Eye (tissue), 1 donor: Measurements from ENCODE around the gene DYNC1I1.
"Not testable (repeated sequence)": the region's sequence is repeated elsewhere in the genome, so short reads cannot be mapped to it uniquely, and the experiment has no call there.

Source experiments
- DNase-seq: peaks from one replicate; pipeline ENCODE4 v3.0.0-alpha.2; 2015

Gene DYNC1I1

DNA sequence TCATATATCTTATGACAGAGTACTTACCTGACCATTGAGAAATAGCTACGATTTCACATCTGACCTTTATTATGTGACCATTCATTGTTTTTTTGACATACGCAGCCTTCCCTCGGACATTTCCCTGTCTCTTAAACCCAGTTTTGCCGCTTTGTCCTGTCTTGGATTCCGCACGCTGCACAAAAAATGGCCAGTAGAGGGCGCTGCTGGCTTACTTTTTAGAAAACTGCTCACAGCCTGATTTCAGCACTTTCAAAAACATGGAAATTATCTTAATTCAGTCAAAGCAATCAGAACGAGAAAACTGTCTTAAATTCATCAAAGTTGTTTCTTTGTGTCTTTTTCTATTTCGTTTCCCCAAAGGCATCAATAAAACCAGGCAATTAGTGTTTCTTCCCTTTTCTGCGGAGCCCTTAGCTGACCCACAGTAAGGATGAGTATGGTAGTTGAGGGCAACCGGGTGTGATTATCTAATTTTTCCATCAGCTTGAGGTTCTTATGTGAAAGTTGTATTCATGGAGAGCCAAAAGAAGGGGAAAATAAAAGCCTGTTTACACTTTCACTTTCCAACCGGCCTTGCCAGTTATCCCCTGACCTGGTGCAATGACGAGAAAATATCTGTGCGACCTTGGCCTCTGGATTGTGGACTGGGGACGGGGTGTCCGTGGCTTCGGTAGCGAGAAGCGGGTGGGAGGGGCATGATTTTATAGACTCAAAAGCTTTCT is 144.4 kb downstream of the DYNC1I1 start:
- peak; percentile 95 for DNase-seq

DNA sequence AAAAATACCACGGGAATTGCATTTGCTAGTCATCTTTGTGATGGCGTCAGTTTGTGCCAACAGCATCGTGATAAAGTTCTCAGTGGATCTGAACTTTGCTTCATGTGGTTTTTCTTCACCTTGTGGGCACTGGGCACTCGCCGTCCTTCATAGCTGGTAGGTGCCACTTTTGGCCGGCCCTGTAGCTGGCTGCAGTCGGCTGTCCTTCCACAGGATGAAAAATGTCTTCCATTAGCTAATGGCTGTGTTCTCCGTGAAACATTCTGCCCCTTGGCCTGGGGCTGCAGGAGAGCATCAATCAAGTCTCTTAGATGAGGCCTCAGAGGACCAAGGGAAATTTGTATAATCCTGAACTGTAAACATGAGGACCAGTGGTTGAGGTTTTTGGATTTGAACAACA is 145.3 kb downstream of the DYNC1I1 start:
- no peak for DNase-seq

DNA sequence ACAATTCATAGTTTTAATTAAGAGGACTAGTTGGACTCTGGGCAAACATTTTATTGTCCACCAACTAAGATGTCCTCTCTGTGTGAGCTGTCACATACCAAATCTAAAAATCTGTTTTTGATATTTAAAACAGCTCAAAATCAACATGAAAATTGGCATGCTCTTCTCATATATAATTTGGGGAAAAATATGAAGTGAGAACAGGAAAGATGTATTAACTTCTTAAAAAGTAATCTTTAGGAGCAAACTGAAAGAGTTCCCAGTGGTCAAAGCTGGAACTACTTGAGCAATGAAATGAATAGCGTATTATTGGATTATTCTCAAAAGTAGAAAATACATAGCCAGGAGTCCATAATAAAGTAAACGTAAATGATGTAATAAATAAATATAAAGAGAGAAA is 147.2 kb downstream of the DYNC1I1 start:
- DNase-seq: no peak

DNA sequence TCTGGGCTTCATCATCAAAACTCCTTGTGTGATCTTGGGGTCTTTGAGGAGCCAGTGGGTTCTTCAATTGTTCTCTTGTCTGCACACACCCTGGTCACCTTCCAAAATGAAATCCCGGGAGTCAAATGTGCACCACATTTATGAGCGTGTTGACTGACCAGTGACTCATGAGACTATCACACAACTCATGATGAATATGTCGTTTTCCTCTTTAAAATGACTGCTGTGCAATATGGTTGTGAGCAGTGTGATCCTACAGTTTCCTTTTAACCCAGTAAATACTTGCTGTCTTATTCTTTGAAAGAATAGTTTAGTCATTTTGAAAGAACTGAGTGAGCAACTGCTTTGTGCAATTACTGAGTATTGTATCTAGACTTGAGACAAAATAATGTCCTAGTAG is 149.2 kb downstream of the DYNC1I1 start:
- DNase-seq: no peak

DNA sequence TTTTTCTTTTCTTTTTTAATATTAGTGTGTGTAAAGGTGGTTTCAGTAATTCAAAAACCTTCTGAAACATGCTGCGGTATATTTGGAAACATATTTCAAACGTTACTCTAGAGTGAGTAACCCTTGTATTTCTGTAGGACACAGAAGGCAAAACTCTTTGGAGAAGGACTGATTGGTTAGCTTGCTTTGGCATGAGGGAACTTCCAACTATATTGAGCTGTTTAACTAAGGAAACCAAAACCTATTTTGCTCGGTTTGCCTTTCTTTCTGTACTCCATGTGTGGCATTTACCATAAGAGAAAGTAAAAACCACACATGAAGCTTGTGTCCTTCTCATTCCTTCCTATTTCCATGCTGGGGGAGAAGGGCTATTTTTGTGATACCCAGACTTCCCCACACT is 149.8 kb downstream of the DYNC1I1 start:
- no peak for DNase-seq

DNA sequence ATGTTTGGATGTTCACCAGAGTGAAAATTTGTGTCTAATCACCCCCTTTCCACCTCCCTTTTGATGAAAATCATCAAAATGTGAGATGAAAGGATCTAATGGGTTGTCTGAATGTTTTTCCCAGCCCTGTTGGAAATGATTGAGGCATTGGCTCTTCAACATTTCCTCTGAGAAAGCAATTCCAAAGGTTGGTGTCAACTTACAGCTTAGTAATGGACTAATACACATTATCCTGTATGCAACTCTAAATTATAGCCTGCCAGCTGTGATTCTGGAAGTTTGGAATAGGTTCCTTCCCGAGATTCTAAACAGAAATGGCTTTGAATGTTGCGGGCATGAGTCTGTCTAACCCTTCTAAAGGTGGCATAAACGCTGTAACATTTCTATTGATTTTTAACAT is 152.9 kb downstream of the DYNC1I1 start:
- no peak for DNase-seq

DNA sequence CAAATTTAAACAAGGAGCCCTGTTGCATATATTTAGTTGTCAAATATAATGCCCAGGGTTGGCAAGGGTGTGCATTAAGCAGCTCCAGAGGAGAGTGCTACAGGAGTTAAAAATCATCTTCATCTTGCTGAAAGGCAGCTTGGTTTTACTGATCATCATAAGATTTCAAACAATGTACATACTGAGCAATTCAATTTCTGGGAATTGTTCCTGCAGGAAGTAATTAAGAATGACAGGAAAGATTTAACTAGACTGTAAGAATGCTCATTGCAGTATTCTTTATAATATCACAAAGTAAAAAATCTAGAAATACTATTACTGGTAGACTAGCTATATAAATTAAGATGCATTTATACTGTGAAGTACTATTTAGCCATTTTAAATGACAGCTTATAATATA is 153.6 kb downstream of the DYNC1I1 start:
- no peak for DNase-seq

DNA sequence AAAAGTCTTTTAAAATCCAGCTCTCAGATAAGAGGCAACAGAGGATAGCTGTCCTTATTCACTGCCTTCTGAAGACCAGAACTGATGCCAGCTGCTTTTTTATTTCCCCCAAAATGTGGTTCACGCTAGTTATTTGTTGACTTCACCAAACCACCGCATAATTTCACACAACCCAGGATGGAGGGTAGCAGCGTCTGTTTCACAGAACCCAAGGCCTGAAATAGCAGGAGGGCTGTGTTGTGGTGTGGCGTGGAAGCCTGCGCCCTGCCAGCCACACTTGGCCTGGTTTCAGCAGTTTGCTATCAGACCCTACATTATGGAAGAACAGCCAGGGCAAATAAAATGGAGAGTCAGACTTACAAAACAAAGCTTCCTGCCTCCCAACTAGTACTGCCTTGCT is 155.4 kb downstream of the DYNC1I1 start:
- DNase-seq: no peak

DNA sequence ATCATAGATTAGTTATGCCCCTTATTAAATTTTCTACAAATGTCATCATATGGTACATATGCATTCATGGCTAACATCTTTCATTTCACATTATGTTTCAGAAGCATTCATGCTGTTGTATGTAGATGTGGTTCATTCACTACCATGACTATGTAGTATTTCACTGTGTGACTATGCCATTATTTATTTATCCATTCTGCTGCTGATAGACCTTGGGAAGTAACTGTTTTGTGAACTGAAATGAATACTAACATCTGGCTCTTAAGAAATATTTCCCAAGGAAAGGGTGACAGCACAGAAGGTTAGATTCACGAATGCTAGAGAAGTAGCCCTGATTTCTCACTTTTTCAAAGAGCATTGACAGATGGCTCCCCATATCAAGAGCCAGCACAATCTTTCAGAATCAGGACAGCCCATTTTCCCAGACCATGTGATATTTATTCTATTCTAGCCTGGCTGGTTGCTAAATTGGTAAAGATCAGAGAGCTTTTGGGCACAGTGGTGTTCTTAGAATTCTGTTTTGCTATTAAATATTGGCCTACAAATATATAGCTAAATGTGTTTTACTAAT is 157.4 kb downstream of the DYNC1I1 start:
- DNase-seq: no peak

DNA sequence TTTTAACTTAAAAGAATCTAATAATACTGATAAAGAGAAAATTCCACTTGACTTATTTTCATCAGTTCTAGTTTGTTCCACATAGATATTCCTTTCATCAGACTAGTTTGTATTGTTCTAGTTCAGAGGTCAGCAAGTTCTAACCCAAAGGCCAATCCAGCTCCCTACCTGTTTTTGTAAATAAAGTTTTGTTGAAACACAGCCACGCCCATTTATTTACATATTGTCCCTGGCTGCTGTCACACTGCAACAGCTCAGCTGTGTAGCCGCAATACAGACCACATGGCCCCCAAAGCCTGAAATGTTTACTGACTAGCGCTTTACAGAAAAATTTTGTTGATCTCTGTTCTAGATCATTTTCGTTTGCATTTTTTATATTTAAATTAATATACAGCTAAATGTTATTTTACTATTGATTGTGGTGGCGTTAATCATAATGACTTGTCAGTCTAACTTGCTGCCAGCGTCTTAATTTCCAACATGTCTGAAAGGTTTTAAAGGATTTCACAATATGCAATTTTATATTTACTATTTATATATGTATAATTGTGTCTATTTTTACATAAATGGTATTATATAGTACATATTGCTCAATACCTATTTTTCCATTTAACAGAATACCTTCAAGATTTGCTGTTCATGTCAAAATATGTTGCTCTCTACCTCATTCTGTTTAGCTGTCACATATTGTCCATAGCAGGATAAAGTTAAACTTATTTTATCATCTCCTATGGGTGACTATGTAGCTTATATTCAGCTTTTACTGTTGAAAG is 159.3 kb downstream of the DYNC1I1 start:
- DNase-seq: no peak

DNA sequence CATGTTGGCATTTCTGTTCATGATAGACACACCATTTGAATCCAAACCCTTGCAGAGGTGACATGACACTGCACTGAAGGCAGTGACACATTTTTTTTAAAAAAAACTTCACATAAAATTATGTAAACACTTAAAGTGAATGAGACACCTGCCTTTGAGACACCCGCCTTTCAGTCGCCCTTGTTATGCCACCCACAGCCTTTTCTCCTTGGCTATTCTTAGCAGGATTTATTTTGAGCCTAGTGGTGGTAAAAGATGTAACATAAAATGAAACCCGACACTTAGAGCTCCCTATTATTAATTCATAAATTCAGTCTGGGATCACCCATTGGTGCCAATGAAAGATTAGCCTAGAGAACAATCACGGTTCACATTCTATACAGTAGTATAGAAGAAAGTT is 161.3 kb downstream of the DYNC1I1 start:
- DNase-seq: no peak

DNA sequence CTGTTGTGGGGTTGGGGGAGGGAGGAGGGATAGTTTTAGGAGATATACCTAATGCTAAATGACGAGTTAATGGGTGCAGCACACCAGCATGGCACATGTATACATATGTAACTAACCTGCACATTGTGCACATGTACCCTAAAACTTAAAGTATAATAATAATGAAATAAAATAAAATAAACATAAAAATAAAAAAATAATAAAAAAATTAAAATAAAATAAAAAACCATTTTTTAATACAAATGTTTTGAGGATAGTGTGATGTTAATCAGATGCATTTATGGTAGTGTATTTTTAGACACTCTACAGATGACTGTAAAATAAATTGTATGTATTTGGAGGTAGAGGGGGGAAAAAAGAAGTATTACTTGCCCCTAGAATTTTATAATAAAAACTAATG is 172.5 kb downstream of the DYNC1I1 start:
- not testable (repeated sequence) for DNase-seq

DNA sequence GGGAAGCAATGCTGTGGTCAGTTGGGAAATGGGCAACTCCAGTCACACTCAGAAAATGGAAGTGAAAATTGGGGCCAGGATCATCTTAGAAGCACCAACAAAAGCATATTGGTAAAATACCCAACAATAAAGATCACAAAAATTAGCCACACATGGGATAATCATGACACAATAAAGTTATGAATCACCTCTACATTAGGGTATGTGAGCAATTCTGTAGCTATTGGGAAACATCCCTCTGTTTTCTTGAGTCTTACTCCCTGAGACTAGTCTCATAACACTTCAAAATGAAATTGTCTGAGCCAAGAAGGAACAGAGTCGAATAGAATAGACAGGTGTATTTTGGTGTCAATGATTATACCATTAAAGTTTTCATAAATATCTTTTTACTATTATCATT is 178.3 kb downstream of the DYNC1I1 start:
- DNase-seq: no peak

DNA sequence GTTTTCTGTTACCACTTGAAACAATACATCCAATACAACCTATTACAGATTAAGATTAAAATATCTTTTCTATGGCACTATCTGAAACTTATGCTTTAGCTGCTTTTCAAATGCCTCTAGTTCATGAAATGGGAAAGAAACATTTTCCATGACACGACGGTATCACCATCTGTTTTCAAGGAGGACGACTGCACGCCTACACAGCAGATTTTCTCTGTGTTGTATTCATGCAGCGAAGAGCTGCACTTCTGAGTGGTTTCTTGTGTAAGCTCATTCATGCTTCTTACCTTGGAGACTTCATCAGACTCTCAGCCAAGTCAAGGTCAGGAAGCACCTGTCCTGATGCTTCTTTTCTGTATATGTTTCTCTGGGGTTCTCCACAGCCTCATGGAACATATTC is 179.2 kb downstream of the DYNC1I1 start:
- DNase-seq: peak; percentile 23

DNA sequence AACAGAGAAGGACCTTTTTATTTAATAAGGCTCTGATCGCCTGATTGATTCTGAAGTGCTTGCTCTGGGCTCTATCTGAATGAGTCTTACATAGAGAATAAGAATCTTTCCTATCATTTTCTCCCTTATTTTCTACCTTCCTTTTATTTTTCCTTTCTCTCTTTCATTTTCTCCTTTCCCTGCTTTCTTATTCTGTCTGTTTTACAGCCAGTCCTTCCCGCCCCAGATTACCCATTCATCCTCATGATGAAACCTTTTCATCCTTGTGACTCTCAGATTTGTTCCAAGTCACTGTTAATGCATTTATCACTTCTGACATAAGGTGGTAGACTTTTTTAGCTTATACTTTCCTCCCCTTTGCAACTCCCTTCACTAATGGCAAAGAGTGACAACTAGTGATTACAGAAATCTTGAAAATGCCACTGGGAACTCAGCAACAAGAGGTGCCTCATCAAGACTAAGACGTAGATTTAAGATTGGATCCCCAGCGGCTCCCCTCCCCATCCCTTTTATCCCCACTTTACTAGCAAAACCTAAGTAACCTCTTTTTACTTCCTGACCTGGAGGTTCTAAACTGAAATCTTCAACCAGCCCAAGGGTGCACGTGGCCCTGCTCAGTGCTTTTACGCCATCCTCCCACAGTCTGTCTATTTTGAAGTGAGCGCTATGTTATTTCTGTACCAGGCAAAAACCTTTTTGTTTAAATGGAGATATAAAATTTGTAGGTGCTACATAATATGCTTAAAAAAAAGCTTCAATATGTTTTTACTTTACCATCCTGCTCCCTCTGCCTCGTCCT is 179.8 kb downstream of the DYNC1I1 start:
- DNase-seq: no peak

DNA sequence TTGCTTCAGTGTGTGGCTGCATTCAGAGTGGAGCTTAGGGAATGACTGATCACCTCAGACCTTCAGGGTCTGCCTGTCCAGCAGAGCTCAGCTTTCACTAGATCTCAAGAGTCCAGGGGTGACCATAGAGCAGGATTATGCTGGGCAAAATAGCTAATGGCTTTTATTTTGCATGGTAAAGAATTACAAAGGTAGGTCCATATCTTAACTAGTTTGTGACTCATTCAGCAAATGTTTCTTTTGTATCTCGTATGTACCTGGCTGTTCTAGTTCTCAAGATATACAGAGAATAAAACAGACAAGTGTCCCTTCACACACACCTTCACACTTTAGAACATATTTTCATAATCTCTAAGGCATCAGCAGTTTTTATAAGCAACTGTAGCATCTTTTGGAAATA is 180.5 kb downstream of the DYNC1I1 start:
- DNase-seq: no peak

DNA sequence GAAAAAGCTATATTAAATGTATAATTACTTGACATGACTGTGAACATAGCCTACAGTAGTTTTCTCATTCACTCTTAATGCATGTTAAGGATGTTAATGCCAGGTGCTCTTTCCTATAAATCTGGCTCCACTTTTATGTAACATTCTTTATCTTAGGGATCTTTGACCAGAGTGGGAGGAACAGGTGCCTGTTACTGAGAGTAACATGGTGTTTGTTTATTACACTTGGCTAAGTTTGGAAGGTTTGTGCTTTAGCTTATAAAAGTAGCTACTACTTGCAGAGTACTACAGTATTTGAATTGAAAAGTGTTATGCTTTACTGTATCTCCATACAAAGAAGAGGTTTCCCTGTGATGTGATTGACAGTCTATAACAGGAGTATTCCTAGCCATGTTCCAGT is 183.4 kb downstream of the DYNC1I1 start:
- DNase-seq: no peak

DNA sequence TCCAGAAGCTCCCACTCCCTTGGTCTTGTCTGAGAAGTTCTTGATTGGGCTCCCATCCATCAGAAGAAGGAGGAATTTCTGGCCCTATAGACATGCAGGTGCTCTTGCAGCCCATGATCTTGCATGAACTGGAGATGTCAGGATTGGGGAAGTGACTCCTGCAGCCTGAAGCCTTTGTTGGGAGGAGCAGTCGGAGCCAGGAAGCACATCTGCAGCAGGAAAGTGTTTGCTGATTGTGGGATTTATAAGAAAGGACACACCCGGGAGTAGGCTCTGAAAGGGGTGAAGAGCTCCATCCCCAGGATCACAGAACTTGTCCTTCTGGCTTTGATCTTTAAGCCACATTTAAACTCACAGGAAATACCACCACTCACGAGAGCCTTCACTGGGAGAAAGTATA is 185.2 kb downstream of the DYNC1I1 start:
- no peak for DNase-seq

DNA sequence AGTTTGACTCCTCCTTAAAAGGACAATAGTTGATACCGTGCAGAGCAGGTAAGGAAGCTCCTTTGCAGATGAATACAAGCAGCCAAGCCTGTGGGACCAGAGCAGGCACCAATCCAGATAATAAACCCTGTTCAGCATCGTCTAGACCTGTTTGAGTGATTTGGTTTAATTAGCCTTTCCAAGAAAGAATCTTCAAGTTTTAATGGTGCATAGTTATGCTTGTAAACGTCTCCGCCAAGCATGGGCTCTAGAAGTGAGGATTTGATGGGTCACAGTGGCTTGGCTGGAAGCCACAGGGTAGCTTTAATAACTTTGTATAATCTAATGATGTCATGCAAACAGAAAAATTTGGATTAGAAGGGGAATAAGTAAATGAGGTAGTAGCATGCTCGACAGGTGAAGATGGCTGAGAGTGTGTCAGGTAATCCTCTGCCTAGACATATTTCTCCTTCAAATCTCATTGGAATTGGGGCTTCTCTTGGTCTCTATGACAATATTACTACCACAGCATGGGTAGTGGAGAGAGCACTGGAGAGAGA is 188.4 kb downstream of the DYNC1I1 start:
- no peak for DNase-seq

DNA sequence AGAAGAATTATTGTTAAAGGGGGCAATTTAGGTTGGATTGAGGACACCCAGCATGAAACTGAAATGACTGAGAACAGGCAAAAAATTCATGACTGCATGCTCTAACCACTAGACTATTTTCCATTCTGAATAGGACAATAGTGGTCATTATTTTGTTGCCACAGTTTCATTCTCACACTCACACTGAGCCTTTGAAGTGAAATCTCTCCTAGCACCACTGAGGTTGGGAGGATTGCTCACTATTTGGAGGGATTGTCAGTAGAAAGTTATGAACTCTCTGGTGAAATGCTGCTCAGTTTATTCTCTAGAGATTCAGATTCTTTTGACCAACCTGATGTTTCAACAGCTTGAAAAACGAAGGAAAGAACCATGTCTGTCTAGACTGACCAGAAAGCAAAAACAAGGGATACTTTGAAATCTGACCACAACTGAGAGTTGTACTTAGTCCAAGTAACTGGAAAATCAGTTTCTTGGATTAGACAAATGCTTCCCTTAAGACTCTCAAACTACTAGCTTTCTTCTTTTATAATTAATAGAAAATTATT is 191.2 kb downstream of the DYNC1I1 start:
- DNase-seq: no peak

DNA sequence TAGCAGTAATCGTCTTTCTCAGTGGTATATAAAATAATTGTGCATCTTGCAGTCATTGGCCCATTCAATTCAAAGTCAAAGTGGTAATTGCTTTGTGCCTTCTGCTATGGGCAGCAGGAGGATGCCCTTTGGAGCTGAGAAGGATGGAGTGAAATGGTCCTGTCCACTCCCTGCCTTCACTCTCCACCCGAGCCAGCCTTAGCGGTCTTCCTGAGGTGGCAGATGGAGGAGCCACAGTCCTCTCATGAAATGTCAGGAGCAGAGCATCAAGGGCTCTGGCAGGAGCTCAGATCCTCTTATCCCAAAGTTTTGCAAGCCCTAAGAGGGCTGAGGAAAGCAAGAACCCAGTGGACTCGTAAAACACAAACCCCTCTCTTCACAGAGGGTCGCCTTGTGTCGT is 199.4 kb downstream of the DYNC1I1 start:
- DNase-seq: no peak

DNA sequence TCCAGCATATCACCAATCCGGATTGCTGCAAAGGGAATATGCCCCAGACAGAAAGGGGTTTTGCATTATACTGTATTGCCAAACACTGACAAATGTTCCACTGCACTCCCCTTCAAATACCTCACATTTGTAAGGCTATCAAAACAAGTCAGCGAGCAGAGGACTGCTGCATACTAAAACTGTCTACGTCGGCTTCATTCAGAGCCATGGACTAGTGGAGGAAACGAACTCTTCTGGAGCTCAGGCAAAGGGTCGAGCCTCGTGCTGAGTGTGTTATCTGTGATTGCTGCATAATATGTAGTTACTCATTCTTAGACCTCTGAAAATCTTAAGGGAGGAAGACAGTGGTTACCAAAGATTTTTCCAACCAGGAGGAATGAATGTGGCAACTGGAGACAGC is 200.2 kb downstream of the DYNC1I1 start:
- DNase-seq: no peak

DNA sequence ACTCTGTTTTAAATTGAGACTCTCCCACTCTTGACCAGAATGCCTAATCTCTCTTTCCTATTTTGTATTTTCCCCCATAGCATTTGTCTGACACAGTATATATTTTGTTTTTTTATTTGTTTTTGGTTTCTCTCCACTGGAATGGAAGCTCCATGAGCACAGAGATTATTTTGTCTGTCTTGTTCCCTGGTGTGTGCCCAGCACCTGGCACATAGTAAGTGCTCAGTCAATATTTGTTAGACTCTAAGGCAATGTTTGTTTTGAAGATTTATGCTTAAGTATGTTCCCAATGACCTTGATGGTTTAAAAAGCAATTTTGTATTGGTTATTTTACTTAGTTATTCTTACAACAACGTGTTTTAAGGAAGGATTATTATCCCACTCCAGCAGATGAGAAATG is 201.8 kb downstream of the DYNC1I1 start:
- DNase-seq: no peak
